NCI-H774 (cell line): ENCODE results near the gene FLYWCH2.
A peak's percentile ranks its signal among the peaks of the same experiment; 100 is the strongest.

Experiments used
- DNase-seq: peaks from one replicate; lab custom pipeline; 2025; lab: John Stamatoyannopoulos, UW

The FLYWCH2 gene

DNA sequence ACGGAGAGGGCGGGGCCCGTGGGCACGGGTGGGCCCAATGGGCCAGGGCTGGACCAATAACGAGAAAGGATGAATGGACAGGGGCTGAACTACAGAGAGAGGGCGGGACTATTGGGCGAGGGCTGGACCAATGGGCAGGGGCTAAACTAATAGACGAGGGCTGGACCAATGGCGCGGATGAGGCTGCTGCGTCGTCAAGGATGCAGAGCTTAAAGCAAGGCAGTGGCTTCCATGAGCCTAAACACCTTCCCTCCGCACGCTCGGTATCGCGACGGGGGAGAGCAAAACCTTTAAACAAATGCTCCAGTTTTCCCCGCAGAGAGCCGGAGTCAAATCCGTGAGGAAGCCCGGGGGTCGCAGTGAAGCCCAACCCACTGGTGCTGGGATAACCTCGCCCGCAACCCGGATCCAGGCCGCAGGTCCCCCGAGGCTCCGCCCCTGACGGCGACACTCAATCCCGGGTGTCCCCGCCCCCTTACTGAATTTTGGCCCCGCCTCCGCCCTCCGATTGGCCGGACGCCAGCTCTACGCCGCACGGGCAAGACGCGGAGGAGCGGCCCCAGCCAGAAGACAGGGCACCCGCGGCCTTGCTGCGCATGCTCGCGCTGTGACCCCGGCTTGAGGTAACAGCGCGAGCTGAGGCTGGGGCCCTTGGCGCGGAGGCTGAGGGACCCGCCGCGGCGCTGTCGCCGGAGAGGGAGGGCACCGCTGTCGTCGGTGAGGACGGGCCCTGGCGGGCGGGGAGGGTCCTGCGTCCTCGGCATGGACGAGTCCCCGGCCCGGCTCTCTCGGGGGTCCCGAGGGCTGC lies at the start of gene FLYWCH2:
Gene FLYWCH2 (plus strand): TSS at position 566 of the 808 bp plus-strand sequence. CDS start 13,235 bp downstream, outside the sequence.
- peak; percentile 84 for DNase-seq

DNA sequence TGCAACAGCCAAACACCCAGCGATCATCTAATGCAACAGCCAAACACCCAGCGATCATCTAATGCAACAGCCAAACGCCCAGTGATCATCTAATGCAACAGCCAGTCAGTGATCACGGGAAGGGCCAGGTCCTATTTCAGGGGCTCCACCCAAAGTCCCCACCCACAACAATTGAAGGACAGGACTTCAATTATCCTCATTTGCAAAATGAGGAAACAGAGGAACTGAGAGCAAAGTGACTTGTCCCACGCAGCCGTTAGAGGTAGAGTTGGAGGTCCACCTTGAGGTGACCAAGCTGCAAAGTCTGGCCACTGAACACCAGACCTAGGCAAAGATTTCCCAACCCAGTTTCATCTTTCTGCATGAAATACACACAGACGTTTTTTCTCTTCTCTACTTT lies 49.2 kb upstream of the FLYWCH2 start:
- DNase-seq = no peak

DNA sequence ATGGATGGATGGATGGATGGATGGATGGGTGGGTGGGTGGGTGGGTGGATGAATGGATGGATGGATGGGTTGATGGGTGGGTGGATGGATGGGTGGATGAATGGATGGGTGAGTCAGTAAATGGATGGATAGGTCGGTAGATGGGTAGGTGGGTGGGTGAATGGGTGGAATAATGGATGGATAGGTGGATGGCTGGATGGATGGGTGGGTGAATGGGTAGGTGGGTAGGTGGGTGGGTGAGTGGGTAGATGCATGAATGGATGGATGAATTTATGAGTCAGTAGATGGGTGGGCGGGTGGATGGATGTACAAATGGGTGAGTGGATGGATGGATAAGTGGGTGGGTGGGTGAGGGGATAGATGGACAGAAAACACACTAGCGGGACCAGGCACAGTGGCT lies 48.0 kb upstream of the FLYWCH2 start:
- no peak for DNase-seq

DNA sequence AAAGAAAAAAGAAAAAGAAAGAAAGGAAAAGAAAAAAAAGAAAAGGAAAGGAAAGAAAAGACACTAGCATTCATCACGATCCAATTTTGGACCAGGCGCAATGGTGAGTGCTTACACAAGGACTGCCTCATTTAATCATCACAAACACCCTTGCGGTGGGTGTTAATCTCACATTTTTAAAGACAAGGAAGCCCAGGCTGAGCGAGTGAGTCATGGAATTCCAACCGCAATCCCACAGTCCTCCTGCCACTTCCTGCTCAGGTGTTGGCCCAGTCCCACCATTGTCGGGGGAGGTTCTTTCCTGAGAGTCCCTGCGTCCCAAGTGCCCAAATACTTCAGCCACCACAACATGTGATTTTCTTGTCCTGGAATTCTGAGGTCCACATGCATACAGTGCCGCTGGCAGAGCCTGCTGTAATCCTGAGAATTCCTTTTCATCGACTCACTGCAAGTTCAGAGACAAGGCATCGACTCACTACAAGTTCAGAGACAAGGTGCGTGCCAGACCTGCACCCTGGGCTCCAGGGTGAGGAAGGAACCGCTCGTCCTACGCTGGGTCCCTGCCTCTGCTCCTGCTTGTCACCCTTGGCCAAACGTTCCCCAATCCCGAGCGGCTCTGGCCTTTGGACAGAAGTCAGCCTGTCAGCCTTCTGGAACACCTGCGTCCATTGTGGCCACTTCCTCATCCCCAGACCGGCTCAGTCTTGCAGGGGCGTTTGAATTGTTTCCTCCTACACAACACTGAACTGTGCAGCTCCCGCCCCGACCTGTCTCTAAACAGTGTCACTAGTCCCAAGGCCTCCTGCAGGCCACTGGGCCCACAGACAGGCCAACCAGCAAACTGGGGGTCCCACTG lies 47.1 kb upstream of the FLYWCH2 start:
- DNase-seq = no peak

- DNase-seq = no peak
These were observed 46.1 kb upstream of the FLYWCH2 start for GRCh38 chr16:2836646-2837508.

GRCh38 chr16:2838928-2839327 lies 44.1 kb upstream of the FLYWCH2 start:
- DNase-seq = peak; percentile 1

DNA sequence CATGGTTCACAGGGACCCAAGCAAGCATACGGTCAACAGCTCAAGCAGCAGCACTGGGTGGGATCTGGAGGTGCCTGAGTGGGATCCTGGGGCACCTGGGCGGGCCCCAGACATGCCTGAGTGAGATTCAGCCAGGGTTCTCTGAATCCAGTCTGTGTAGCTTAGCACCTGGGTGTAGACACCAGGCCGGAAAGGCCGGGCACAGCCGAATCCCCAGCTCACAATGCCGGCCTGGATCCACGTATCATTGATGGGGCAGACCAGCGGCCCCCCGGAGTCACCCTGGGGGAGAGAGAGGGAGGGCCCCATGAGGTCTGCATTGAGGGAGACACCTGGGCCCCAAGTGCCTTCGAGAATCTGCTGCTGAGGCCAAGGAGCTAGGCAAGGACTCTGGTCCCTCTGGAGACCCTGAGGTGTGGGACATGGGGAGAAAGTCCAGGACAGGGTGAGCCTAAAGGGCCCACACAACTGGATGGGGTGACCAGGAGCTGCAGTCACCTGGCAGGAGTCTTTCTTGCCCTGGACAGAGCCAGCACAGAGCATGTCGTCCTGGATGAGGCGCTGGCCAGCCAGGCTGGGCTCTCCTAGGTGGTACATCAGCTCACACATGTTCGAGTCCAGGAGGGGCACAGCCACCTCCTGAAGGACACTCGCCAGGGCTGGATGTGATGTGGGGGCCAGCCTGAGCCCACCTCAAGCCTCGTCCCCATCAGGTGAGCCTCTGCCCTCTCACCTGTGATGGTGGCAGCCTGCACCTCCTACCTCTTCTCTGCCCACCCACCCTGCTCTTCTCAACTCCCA lies 43.2 kb upstream of the FLYWCH2 start:
- no peak for DNase-seq

- no peak for DNase-seq
These were observed 42.1 kb upstream of the FLYWCH2 start for GRCh38 chr16:2840914-2841313.

DNA sequence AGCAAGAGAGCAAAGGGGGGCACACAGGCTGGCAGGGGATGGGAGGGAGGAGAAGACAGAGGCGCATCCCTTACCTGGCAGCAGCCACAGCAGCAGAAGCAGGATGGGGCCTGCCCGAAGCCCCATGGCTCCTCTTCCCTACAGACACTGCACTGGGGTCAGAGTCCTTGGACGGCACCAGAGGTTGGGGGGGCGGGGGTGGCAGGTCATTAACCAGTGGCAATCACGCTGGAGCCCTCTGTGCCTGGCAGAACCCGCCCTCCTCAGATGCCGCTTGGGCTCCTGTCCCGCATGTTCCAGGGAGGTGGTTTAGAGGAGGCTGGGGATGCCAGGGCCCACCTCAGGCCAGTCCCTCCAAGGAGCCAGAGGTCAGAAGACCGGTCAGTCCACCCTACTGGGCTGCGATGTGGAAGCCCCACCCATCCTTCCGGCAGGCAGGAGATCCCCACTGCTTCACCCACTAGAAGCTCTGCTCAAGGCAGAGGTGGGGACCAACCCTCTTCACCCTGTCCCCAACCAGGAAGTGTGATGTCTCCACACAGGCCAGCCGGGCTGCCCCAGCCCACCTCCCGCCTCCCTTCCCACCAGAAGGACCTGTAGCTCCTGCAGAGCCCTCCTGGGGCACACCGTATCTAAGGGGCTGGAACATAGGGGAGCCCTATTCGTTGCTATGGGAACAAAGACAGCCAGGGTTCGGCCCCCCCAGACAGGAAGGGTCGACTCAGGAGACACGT lies 41.2 kb upstream of the FLYWCH2 start:
- DNase-seq = no peak

GRCh38 chr16:2842340-2843000 lies 40.5 kb upstream of the FLYWCH2 start:
- DNase-seq = no peak

GRCh38 chr16:2843526-2843925 lies 39.5 kb upstream of the FLYWCH2 start:
- no peak for DNase-seq

DNA sequence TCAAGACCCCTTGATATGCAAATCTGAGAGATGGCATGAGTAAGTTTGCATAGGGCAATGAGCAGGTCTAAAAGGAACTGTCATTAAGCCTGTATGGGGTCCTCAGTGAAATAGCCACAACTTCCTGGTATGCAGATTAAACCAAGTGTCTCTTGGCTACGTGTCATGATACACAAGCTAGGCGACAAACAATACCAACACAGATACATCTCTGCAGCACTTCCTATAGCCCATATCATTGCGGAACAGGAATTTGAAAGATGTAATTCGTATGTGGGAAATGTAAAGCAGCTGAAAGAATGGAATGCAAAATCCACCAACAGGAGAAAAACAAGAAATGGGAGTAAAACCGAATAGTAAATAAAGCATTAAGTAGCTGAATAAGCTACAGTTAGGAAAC lies 37.9 kb upstream of the FLYWCH2 start:
- DNase-seq = no peak

DNA sequence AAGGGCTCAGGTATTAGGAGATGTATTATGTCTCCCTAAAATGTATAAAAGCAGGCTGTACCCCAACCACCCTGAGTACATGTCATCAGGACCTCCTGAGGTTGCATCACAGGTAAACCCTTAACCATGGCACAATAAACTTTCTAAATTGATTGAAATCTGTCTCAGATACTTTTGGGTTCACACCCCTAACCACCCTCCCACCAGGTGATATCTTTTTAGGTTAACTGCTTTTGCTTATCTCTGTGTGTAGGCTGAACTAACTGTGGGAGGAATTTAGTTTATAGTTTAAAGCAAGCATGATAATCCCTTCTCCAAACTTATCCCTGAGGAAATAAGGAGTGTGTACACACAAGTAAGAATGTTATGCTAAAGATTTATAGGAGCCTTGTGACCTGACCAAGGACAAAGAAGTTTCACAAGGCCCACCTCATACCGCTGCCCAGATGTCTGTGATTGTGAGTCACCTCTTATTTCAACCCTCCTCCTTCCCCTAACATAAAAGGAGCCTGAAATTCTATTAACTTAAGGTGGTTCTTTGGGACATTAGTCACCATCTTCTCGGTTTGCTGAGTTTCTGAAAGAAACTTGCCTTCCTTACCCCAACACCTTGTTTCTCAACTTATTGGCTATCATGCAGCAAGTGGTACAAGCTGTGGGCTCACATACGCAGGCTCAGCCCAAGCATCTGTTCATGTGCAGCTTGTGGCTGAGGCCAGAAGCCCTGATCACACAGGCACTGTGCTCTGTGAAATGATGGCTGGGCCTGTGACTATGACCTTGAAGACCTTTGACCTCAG lies 36.3 kb upstream of the FLYWCH2 start:
- no peak for DNase-seq

DNA sequence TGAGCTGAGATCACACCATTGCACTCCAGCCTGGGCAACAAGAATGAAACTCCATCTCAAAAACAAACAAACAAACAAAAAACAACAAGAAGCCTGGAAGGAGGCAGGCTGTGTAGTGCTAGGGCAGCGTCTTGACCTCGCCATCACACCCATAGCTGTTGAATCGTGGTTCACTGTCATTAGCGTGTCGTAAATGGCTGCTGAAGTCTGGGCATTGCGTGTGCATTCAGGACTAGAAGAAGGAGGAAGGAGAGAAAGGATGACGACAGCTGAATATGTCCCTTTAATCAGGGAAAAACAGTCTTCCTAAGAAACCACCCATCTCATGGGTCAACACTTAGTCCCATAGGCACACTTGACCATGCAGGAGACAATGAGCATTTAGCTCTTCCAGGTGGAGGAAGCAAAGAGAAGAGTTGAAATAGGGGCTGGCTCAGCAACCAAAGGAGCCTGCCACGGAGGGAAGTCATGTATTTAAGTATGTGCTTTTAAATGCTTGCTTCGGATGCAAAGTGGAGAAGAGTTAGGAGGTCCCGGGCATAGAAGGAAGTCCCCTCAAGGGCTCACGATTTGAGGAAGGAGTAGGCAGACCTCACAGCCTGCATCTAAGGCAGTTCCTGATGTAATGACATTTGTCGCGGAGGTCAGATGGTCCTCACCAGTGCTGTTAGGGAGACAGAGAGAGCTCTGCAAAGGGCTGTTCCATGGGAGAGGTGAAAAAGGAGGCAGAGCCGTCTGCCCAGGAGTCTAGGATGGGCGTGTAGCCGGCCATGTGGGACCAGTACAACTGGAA lies 33.9 kb upstream of the FLYWCH2 start:
- no peak for DNase-seq

DNA sequence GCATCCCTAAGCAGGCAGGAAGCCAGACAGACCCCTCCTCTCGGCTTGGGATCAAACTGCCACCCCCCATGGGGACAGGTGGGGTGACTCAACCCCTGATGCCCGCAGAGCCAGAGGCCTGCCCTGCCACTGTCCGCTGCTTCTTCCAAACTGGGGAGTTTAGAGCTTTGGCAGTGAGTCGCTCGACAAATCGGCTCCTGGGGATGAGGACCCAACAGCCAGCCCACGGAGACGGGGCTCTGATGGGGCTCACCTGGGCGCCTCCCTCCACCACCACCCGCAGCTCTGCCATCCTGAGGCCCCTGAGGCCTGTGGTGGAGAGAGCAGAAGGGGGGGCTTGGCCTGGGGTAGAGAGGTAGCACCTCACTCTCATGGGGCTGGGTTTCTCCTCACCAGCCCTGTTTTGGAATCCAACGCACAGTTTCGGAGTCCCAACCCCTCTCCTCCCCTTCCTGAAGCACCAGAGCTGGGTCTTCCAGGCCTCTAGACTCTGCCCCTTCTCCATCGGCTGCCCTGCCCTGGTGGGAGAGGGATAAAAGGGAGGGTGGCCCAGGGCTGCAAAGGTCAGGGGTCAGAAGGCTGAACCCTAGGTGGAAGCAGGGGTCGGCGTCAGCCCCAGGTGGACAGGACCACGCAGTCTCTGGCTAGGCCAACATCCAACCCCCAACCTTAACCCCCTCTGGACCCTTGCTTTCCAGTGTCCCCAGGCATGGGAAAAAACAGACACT lies 30.8 kb upstream of the FLYWCH2 start:
- DNase-seq = no peak

- no peak for DNase-seq
These were observed 30.1 kb upstream of the FLYWCH2 start for GRCh38 chr16:2852731-2853507.

- no peak for DNase-seq
These were observed 29.4 kb upstream of the FLYWCH2 start for GRCh38 chr16:2853531-2854073.
